DMS153 (cell line): ENCODE measurements around the gene PPARD.
"Not testable (repeated sequence)": the region's sequence is repeated elsewhere in the genome, so short reads cannot be mapped to it uniquely, and the experiment has no call there.

Source experiments
- DNase-seq: peaks from one replicate; lab custom pipeline; 2025; lab: John Stamatoyannopoulos, UW

PPARD gene

DNA sequence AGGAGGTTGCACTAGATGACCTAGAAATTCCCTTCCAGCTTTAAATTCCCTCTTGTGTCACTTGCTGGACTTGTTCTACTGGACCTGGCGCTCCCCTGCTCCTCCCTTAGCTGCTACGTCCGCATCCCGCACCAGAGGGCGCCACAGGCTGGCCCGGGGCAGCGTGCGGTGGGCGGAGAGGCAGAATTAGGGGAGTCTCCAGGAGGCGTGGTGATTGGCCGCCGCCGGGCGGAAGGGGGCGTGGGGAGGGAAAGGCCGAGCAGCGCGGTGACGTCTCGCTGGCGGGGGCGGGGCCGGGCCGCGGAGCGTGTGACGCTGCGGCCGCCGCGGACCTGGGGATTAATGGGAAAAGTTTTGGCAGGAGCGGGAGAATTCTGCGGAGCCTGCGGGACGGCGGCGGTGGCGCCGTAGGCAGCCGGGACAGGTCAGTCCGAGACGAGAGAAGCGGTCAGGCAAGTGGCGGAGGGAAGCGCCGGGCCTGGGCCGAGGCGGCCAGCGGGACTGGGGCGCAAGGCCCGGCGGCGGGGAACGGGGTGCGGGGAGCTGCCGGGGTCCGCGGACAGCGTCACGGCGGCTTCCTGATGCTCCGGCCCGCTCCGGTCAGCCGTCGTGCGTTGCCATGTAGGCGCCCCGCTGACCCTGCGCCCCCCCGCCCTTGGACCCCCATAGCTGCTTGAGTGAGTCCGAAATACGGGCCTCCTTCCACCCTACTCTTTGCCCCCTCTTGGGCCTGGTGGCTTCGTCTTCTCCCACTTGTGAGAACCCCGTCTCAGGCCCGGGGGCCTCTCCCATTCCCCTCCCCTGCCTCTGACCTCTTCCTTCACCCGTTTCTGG, at the start of gene PPARD:
TSS of gene PPARD (plus strand) at position 301 of the 834 bp plus-strand sequence. CDS start 68,530 bp downstream, outside the sequence.
- peak; percentile 84 for DNase-seq

DNA sequence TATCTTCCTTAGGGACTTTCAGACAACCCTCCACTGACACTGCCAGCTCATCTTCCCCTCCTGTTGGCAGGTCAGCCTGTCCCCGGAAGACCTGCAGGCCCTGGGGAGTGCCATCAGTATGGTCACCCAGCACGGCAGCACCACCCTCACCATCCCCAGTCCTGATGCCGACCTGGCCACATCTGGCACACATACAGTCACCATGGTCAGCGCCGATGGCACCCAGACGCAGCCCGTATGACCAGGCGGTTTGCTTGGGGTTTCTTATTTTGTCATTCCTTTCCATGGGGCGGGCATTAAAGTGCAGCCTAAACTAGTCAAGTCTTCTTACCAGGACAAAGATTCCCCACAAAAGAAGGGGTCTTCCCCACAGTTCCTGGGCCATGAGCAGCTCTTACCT, 48.7 kb upstream of the PPARD start:
- no peak for DNase-seq

DNA sequence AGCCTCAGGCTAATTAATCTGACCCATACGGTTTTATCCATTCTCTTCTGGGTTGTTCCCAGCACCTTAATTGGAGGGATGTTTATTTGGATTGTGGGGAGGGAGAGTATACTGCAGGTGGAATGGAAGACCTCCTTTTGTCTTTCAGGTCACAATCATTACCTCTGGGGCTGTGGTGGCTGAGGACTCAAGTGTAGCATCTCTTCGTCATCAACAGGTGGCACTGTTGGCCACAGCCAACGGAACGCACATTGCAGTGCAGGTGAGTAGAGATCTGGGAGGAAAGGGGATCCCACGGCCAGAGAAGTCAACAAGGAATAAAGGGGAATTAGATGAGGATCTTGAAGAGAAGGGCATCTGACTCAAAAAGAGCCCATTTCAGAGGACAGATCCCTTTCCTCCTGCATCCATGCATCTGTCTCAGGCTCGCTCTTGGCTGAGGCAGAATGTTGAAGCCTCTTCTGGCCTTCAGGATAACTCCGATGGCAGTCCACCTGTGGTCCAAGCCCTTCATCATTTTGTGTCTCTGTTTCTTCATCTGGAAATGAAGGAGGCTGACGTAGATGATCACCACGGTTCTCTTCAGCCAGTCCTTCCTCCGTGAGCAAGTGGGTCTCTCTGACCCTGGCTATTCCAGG, 47.9 kb upstream of the PPARD start:
- DNase-seq = no peak

DNA sequence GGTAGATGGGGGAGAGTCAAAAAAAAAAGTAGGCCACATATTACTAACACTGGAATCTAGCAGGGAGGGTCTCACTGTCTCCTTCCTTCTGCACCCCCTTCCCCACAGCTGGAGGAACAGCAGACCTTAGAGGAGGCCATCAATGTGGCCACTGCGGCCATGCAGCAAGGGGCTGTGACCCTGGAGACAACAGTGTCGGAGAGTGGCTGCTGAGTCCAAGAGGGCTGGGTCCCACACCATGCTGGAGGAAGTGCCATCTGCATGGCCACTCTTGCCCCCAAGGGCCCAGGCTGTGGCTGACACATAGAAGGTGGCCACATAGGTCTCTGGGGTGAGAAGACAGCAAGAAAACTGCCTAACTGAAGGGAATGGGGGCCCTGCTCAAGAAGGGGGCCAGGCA, 47.3 kb upstream of the PPARD start:
- no peak for DNase-seq

DNA sequence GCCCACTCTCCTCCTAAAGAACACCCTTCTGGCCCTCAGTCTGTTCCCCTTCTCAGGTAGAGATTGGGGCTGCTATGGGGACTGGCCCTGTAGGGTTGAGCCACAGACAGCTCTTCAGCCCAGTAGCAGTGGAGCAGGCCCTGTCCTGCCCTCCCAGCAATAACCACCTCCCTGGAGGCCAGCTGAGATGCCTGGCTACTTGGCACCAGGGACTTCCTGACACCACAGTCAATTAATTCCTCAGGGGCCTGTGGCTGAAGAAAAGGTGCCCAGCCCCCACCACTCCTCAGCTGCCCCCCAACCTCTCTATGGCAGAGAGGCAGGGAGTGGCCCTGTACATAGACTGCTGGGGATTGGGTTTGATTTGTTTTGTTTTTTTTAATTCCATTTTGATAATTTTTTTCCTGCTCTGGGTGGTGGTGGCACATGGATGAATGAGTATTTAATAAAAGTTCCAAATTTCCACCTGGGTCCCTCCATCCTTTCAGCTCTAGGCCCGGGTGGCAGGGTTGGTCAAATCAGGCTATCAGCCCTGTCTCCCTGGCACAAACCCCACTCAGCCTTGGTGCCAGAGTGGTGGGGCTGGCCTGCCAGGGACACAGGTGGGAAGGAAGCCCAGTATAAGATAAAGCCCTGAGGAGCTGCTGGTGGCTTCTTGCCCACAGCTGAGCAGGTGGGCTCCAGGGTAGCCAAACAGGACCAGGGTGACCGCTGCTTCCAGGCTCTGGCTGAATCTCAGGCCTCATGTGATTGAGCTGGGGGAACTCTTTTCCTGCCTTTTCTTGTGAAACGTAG, 46.6 kb upstream of the PPARD start:
- DNase-seq = no peak

DNA sequence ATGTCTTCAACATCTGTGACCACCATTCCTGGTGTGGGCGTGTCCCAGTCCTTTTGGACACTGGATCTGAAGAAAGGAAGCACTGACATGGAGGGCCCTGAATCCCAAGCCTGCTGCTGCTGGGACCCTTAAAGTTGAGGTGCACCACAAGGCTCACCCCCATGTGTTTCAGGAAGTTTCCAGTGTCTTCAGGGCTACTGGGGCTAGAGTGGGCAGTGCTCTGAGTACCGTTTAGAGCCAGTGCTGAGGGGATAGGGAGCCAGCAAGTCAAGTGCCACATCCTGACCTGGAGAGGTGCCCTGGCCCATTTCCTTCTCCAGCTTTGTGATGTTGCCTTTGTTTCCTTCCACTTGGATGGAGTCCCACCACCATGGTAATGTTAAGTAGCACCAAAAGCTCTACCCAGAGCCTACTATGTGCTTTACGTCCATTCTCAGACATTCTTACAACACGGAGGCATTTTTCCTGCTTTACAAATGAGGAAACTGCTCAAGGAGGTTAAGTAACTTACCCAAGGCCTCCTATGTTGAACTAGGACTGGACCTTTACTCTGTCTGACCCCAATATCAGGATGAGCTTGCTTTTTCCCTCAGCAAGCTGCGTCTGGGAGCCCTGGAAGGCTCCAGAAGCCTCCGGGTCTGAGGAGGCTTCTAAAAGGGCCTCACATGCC, 45.3 kb upstream of the PPARD start:
- DNase-seq = no peak

DNA sequence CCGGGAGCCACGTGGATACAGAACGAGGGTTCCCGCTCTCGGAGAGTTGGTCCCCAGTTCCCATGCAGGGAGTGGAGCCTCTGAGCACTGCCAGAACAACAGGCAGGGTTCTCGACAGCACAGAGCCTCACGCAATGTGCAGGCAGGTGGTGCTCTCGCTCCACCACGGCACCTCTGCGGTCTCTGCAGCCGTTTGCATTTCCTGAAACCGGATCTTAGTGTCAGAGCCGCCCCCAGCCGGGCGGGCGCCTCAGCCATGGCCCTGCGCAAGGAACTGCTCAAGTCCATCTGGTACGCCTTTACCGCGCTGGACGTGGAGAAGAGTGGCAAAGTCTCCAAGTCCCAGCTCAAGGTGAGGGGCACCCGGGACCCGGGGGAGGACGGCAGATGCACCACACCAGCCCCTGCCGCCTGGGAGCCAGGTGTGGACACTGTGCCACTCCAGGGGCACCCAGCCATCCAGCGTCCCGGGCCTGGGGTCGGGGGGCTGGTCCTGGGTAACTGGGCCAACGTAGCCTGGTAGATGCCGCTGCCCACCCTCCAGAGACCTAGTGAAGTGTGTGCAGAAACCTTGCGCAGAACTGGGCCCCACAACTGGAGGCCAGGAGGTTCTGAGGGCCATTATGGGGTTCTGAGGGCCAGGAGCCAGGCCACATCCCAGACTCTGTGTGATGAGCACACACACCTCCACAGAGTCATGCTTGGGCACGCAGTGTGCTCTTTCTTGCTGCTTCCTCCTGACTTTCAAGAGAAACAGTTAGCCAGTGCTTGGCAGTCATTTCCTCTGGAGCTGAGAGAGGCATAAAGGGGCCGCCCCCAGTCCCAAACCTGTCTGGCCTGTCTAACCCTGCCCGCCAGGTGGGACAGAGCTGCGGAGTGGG, 44.5 kb upstream of the PPARD start, which contains the start of gene DEF6:
TSS of gene DEF6 (plus strand) at position 218 of the 881 bp plus-strand sequence. CDS start at position 257, 39 bp downstream.
- peak; percentile 86 for DNase-seq

DNA sequence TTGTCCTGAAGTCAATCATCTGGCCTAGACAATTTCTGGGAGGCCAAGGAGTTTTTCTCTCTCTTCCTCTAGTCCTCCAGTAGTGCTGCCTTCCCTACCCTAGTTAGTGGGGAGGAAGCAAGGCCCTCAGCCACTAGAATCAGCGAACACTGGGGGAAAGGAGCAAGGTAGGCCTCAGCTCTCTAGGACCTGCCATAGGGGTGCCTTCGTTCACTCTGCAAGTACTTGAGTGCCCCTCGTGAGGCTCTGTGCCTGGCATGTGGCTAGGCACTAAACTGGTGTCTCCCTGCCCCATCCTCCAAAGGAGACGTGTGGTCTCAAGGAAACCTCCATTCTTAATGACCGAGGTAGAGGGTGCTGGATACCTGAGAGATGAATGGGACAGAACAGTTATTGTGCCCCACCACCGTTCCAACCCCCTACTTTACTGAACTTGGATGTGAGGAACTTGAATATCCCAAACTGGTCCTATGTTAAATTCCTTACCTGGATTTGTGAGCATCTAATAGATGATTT, 43.7 kb upstream of the PPARD start:
- DNase-seq = no peak

DNA sequence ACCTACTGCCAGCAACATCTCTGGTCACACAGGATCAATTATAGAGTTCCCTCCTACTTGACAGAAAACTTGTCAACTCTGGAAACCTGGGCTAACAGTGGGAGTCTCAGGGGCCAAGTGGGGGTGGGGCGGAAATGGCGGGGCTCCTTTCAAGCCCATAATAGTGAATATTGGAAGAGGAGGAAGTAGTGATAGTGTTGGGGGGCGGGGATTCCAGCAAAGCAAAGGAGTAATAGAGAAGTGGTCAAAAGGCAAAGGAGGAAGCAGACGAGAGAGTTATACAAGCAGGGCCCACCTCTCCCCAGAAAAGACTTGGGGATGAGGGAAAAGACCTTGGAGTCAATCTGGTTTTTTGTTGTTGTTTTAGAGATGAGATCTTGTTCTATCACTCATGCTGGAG, 42.7 kb upstream of the PPARD start:
- DNase-seq = no peak

DNA sequence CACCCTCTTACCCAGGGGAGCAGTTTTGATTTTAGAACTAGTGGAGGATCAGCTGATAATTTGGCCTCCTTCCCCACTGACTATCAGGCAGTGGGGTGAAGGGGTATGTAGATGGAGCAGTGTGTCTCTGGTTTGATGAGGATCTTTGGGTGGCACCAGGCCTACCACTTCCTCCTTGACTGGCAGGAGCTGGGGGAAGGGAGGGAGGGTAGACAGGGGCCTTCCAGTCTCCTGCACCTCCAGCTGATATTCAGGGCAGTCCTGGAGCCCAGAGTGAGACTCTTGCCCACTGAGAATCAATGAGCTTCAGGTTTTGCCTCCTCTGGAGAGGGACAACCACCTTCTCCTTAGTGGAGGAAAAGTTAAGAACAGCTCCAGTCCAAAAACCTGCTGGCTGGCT, 41.5 kb upstream of the PPARD start:
- no peak for DNase-seq

DNA sequence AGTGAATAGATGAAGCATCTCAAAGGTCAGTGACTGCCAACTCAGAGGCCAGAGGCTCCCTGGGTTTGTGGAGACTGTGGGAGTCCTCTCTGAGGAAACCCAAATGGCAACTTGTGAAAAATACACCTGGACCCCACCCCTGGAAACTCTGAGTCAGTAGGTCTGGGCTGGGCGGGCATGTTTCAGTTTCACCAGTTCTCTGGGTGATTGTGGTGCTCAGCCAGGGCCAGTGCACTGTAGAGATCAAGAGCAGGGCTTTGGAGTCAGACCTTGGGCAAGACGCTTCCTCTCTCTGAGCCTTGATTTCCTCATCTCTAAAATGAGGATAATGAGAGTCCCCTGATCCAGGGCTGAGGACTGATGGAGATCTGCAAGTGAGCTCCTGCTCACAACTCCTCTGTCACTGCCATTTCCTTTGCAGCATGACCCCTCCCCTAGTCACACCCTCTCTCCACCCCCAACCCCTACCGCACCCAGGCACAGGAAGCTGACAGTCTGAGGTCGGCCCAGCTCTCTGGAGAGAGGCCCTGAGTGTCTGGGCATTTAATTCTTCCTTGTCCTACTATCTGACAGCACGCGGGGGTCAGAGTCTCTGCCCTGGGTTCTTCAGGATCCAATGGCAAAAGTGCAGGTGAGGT, 39.6 kb upstream of the PPARD start:
- DNase-seq = no peak

DNA sequence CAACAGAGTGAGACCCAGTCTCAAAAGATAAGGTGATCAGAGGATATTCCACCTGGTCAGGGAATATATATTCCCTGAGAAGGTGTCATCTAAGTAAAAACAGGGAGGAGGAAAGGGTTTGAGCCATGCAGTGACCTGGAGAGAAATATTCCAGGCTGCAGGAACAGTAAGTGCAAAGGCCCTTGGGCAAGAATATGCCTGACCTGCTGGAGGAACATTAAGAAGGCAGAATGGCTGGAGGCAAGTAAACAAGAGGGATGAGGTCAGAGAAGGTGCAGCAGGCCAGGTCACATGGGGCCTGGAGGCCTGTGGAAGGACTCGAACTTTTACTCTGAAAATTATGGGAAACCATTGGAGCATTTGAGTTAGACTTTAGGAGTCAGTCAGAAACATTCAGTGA, 38.1 kb upstream of the PPARD start:
- DNase-seq = no peak

DNA sequence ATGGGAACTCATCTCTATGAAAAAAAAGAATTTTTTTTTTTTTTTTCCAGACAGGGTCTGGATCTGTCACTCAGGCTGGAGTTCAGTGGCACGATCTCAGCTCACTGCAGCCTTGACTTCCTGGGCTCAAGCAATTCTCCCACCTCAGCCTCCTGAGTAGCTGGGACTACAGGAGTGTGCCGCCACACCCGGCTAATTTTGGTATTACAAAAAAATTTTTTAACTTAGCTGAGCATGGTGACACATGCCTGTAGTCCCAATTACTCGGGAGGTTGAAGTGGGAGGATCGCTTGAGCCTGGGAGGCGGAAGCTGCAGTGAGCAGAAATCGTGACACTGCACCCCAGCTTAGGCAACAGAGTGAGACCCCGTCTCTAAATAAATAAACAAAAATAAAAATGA, 37.2 kb upstream of the PPARD start:
- DNase-seq = no peak

DNA sequence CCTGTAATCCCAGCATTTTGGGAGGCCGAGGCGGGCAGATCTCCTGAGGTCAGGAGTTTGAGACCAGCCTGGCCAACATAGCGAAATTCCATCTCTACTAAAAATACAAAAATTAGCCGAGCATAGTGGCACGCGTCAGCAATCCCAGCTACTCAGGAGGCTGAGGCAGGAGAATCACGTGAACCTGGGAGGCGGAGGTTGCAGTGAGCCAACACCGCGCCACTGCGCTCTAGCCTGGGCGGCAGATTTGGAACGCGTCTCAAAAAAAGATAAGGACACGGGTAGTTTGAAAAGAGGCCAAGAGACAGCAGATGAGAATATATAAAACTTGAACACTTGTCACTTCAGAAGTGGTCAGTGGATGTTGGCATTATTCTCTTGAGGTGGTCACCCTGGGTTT, 35.2 kb upstream of the PPARD start:
- DNase-seq = not testable (repeated sequence)

DNA sequence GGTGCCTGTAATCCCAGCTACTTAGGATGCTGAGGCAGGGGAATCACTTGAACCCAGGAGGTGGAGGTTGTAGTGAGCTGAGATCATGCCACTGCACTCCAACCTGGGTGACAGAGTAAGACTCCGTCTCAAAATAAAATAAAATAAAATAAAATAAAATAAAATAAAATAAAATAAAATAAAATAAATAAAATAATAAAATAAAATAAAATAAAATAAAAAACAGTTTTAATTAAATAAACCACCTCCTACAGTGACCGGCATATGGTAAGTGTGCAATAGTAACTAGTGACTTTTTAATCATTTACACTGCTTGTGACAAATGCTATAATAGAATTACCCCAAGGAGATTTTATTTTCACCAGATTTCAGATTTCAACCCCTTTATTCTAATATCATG, 33.8 kb upstream of the PPARD start:
- not testable (repeated sequence) for DNase-seq

DNA sequence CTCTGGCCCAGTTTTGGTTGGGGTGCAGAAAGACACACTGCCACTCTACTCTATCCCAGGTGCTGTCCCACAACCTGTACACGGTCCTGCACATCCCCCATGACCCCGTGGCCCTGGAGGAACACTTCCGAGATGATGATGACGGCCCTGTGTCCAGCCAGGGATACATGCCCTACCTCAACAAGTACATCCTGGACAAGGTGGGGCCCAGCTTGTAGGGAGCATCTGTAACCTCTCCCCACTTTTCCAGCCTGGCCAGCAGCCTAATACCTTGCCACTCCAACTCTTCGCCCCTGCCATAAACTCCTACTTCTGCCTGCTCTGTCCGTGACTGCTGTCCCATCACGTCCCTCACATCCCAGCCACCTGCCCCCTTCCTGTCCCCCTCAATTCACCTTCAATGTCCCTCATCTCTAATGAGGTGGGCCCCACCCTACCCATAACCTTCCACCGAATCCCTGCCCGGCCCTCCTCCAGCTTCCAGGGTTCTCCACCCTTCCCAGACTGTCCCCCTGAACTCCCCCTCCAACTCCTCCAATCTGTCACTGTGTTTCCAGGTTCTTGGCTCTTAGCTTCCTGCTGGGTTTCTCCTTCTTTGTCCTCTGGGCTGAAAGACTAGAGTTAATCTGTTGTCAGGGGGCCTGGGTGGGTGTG, 32.6 kb upstream of the PPARD start:
- DNase-seq = no peak

DNA sequence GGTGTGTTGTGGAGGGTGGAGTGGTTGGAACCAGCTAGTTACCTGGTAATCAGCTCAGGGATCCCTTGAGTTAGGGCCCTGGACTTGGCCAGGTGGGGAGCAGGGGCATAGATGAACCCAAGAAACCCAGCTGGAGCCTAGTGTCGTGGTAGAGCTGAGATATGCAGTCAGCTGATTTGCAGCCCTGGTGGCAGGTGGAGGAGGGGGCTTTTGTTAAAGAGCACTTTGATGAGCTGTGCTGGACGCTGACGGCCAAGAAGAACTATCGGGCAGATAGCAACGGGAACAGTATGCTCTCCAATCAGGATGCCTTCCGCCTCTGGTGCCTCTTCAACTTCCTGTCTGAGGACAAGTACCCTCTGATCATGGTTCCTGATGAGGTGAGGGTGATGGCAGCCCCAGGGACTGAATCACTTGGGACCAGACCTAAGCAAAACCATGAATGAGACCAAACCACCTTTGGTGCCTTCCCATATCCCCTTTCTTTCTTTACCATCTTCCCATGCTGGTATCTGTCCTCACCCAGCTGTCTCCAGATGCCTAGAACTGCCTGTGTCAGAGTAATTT, 32.0 kb upstream of the PPARD start:
- DNase-seq = no peak

DNA sequence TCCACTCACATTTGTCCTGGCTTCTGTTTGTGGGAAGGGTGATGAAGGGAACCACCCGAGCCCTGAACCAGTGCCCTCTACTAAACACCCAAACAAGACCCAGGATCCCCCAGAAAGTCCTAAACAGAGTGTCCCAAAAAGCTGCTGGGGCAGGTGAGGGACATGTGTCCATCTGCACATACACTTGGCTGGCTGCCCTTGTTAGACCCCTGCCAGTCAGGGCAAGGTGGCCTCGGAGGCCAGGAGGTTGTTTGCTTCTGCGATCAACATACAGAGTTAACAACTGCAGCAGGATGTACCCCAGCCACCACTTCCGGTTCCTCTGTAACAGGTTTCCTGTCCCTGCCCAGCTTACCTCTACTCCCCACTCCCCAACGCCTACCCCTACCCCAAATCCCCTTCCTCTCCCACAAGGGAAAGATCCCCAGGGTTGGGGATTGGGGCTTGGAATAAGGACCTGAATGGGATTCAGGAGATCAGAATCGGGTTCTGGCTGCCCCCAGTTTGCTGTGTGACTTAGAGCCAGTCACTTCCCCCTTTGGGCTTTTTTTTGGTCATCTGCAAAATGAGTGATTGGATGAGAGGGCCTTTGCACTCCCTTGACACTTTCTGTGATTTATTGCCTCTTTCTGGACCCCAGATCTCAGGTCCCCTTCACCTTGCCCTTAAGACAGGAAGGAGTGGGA, 30.8 kb upstream of the PPARD start:
- no peak for DNase-seq
